ENCODE measurements around the gene RNF7. TPM values are rescaled to one million over a fixed set of nuclear protein-coding genes. Genes with fewer than 3 reads are reported as not detected.
A peak's percentile ranks its signal among the peaks of the same experiment; 100 is the strongest.

Gene RNF7
- total RNA-seq, 1 experiment from 2014 or later: 126 TPM

DNA sequence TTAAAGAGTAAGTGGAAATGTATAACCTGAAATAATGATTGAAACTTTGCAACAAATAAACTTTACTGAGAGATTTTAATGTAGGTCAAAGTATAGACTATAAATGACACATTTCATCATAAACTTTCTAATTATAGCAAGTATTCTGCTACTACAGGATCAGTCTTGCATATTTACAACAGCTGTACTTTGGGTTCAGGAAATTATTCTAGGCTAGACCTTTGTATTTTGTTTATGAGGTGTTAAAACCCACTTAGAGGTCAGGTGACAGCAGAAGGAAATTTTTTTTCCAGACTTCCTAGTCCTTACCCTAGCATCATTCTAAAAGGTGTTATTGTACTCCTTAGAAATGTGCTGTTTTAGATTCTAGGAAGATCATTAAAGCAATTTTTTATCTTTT lies 2.3 kb downstream of the RNF7 start:
- Histone ChIP-seq H2BK12ac (ENCODE audit: insufficient read length, low read depth, low read length) (no peak overlapping the region), H2AK5ac (ENCODE audit: insufficient read length, low read length) (no peak overlapping the region), H3K79me2 (ENCODE audit: insufficient read depth, low read length) (peaks cover 25% of the 10 kb centered on the region), H4K91ac (ENCODE audit: insufficient read length, low read depth, low read length) (no peak overlapping the region), H2AFZ (ENCODE audit: low read length) (no peak overlapping the region), H3K14ac (ENCODE audit: insufficient read depth, low read length) (no peak overlapping the region), H2BK120ac (ENCODE audit: low read depth, low read length, poor library complexity, severe bottlenecking) (no peak overlapping the region), H3K56ac (ENCODE audit: insufficient read length, low read depth, low read length) (no peak overlapping the region), H2BK5ac (ENCODE audit: insufficient read length, low read length) (no peak overlapping the region), H3K23ac (ENCODE audit: insufficient read length, low read depth, low read length) (no peak overlapping the region), H3K23me2 (ENCODE audit: insufficient read length, low read depth, low read length, poor library complexity, severe bottlenecking) (peaks cover 6% of the 10 kb centered on the region), H3K9me3 (ENCODE audit: control insufficient read depth, low read depth, low read length) (no peaks in the 10 kb centered on the region), H2BK15ac (ENCODE audit: low read depth, low read length) (no peak overlapping the region), H4K20me1 (ENCODE audit: control insufficient read depth, insufficient read depth, insufficient read length) (no peaks in the 10 kb centered on the region), H3T11ph (ENCODE audit: low read length) (no peak overlapping the region), H2BK20ac (ENCODE audit: low read depth, low read length, poor library complexity, severe bottlenecking) (no peak overlapping the region), H4K8ac (replicated peaks; ENCODE audit: insufficient read length, low read depth, low read length) (no peak overlapping the region), H4K5ac (ENCODE audit: insufficient read length, low read depth, low read length) (no peak overlapping the region), H3K27ac (ENCODE audit: insufficient read length, low read depth, low read length) (no peak overlapping the region), H3K79me1 (ENCODE audit: insufficient read depth, low read depth, low read length, poor library complexity, severe bottlenecking) (no peaks in the 10 kb centered on the region), H3K4ac (ENCODE audit: low read depth, low read length) (no peak overlapping the region), H3K18ac (ENCODE audit: insufficient read length, low read depth, low read length) (no peak overlapping the region), H3K4me2 (ENCODE audit: insufficient read depth, insufficient read length, low read length) (no peak overlapping the region), H3K4me1 (ENCODE audit: insufficient read depth, low read length) (no peaks in the 10 kb centered on the region; the same call in 1 of the 2 replicates), H3K27me3 (ENCODE audit: insufficient read depth, low read length) (no peaks in the 10 kb centered on the region), H3K9ac (ENCODE audit: extremely low read depth, insufficient read length, low read length) (no peak overlapping the region)
- Mint-ChIP-seq H3K36me3 (ENCODE audit: insufficient read depth in 1 of 3, low read depth in 3 of 3) (peaks cover 8 to 25% (median 23%) of the 10 kb centered on the region in 3 experiments), H3K4me1 (peaks cover 15 to 24% of the 10 kb centered on the region in 2 experiments), H3K4me3 (peak overlapping the region in 1 of 2 experiments; percentile 19; a peak in 2 of 5 replicates), H3K27me3 (ENCODE audit: low read depth) (no peaks in the 10 kb centered on the region), H3K9me3 (no peaks in the 10 kb centered on the region), H3K27ac (no peak overlapping the region)
- TF ChIP-seq, protein P1, sequence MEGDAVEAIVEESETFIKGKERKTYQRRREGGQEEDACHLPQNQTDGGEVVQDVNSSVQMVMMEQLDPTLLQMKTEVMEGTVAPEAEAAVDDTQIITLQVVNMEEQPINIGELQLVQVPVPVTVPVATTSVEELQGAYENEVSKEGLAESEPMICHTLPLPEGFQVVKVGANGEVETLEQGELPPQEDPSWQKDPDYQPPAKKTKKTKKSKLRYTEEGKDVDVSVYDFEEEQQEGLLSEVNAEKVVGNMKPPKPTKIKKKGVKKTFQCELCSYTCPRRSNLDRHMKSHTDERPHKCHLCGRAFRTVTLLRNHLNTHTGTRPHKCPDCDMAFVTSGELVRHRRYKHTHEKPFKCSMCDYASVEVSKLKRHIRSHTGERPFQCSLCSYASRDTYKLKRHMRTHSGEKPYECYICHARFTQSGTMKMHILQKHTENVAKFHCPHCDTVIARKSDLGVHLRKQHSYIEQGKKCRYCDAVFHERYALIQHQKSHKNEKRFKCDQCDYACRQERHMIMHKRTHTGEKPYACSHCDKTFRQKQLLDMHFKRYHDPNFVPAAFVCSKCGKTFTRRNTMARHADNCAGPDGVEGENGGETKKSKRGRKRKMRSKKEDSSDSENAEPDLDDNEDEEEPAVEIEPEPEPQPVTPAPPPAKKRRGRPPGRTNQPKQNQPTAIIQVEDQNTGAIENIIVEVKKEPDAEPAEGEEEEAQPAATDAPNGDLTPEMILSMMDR (conservative IDR thresholded peaks at IDR 0.05): no peak
- no peak for DNase-seq
